Omental fat pad (tissue), 4 donors: ENCODE data around the gene PPBP. TPM values are rescaled to one million over a fixed set of nuclear protein-coding genes. Genes with fewer than 3 reads are reported as not detected.

Experiments
- ATAC-seq: fragments of 150-250 bp; one replicate; pipeline ENCODE4 v1.9.1; 2016; ENCODE audit warnings: mild to moderate bottlenecking, moderate library complexity; ENCODE audit not compliant: low FRiP score
- DNase-seq: peaks from one replicate; pipeline ENCODE4 v3.0.0-alpha.2; 2019; ENCODE audit warnings: low spot score
- CTCF ChIP-seq, 3 donors: fragments of 450-650 bp; IDR thresholded peaks; one replicate each; pipeline ENCODE4 v1.5.1; 2016 to 2017; ENCODE audit warnings: antibody characterized with exemption in 3 of 3, mild to moderate bottlenecking in 3 of 3, moderate library complexity in 2 of 3
- total RNA-seq, 4 donors: library from RNA; depleted of rRNA; stranded (reverse); fragments of >200 nt; gene quantifications; one replicate each; pipeline ENCODE4 v1.1.0, GENCODE V29; 2016

PPBP gene
- total RNA-seq, 4 donors from 2014 or later, result 1.9 to 3.4 TPM; not detected in 2

DNA sequence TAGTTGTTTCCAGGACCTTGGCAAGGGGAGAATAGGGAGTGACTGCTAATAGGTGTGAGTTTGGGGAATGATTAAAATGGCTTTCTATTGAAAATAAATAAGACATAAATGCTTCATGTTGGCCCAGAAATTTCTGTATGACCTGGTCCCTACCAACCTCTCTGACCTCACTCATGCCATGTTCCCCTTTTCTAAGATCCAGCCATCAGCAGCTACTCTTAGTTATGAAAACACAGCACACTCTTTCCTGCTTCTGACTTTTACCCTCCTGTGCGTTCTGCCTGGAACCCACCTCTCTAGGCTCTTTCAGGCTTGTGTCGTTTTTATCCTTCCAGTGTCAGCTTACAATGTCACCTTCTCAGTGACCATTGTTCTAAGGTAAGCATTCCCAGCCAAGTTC, 25.3 kb upstream of the PPBP start:
- no peak for TF ChIP-seq CTCF (IDR thresholded peaks at IDR 0.05)
- DNase-seq, result no peak
- no peak for ATAC-seq

DNA sequence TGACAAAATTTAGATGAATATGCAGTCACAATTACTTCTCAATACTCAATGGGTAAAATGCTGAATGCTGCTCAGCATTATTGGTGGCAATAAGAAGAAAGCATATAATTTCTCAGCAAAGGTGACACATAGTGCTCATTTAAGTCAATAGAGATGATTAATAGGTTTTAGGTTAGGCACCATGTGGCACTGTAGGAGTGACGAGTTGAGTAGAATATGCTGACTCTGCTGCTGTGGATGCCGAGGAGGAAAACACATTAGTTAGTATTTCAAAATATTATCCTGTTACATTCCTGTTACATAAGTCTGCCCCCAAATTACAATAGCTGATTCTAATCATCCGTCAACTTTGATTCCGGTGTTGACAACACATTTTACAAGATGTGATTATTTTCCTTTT, 24.1 kb upstream of the PPBP start:
- no peak for TF ChIP-seq CTCF (IDR thresholded peaks at IDR 0.05)
- DNase-seq (no peak), ATAC-seq (no peak)

GRCh38 chr4:74009307-74009706, 21.3 kb upstream of the PPBP start:
- ATAC-seq (no peak), DNase-seq (no peak)
- no peak for TF ChIP-seq CTCF (IDR thresholded peaks at IDR 0.05)

GRCh38 chr4:74006009-74006476, 18.1 kb upstream of the PPBP start:
- DNase-seq, result no peak
- TF ChIP-seq CTCF (IDR thresholded peaks at IDR 0.05), result no peak
- ATAC-seq, result no peak

DNA sequence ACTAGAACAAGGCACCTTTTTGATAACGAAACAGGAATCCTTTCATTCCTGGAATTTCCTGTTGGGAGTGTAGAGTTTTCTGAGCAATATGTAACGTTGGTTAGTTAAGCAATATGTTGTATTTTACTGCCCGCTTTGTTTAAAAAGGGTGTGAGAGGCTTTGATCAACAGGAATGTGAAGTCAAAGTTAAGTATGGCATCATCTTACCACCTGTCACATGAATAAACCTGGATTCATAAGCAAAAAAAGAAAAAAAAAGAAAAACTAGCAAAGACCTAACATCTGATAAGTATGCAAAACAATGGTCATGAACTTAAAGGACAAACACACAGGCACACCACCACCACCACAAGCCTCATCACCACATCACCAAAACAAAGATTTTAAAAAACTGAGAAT, 17.5 kb upstream of the PPBP start:
- ATAC-seq, result no peak
- TF ChIP-seq CTCF (IDR thresholded peaks at IDR 0.05), result no peak
- DNase-seq, result no peak

DNA sequence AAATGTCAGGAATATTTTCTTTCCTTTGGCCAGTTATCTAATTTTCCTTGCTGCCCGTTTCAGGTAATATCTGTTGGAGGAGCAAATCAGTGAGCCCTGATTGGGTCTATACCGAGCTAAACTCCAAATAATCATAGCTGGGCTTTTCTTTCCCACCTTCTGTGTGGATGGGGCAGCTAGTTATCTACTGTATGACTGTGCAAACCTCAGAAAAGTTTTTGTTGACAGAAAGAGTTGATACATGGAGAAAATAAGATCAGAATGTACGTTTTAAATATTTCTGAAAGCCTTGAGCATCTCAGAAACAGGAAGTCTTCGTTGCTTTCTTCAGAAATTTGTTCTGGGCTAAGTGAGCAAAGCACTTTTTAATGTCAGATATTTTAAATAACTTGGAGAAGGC, 16.7 kb upstream of the PPBP start:
- no peak for ATAC-seq
- no peak for DNase-seq
- TF ChIP-seq CTCF (IDR thresholded peaks at IDR 0.05), result no peak

- no peak for DNase-seq
- no peak for ATAC-seq
- TF ChIP-seq CTCF (IDR thresholded peaks at IDR 0.05), result no peak
Measured at GRCh38 chr4:74000301-74000700, 12.3 kb upstream of the PPBP start.
